CD8-positive, alpha-beta memory T cell (primary cell): ENCODE data around the gene STK26. TPM values are rescaled to one million over a fixed set of nuclear protein-coding genes. Genes with fewer than 3 reads are reported as not detected.
"Not testable (repeated sequence)": the region's sequence is repeated elsewhere in the genome, so short reads cannot be mapped to it uniquely, and the experiment has no call there.

Source experiments
- CTCF ChIA-PET: fragments of 350-600 bp; sonication (Branson Sonifier 250); formaldehyde crosslinking; loops from one replicate; lab custom pipeline; 2021; ENCODE audit warnings: antibody characterized with exemption; lab: Charles Lee
- POLR2A ChIA-PET: fragments of 350-600 bp; sonication (Branson Sonifier 250); formaldehyde crosslinking; loops from one replicate; lab custom pipeline; 2021; ENCODE audit warnings: antibody characterized with exemption; lab: Charles Lee
- DNase-seq, 5 donors: peaks; one replicate each; pipeline versions ENCODE4 v3.0.0 to v3.0.0-alpha.2; 2020 to 2022; ENCODE audit warnings: mixed read lengths in 1 of 5
- H3K27ac ChIP-seq: one replicate; pipeline ENCODE4 v1.7.0; 2013; ENCODE audit warnings: low read depth, mild to moderate bottlenecking, low read length, moderate library complexity
- H3K27me3 ChIP-seq: 2 replicates; pipeline ENCODE4 v1.7.0; 2013; ENCODE audit warnings: low read length, mild to moderate bottlenecking; ENCODE audit not compliant: insufficient read depth, poor library complexity, severe bottlenecking
- H3K36me3 ChIP-seq: 2 replicates; pipeline ENCODE4 v1.7.0; 2013; ENCODE audit warnings: mild to moderate bottlenecking, low read length, moderate library complexity; ENCODE audit not compliant: insufficient read depth
- H3K4me1 ChIP-seq: 2 replicates; pipeline ENCODE4 v1.7.0; 2013; ENCODE audit warnings: mild to moderate bottlenecking, low read length, moderate library complexity; ENCODE audit not compliant: insufficient read depth
- H3K4me3 ChIP-seq: 2 replicates; pipeline ENCODE4 v1.7.0; 2013; ENCODE audit warnings: mild to moderate bottlenecking, low read length
- H3K9me3 ChIP-seq: 2 replicates; pipeline ENCODE4 v1.7.0; 2013; ENCODE audit warnings: mild to moderate bottlenecking, low read length
- H3K27ac Mint-ChIP-seq, 8 donors: one replicate each; pipeline ENCODE4 v1.8.0; 2020 to 2021; ENCODE audit warnings: mixed read lengths in 8 of 8, mild to moderate bottlenecking in 6 of 8, inconsistent platforms in 3 of 8, moderate library complexity in 3 of 8
- H3K27me3 Mint-ChIP-seq, 2 donors: one replicate each; pipeline ENCODE4 v1.8.0; 2020 to 2021; ENCODE audit warnings: mixed read lengths in 2 of 2, mild to moderate bottlenecking in 1 of 2, moderate library complexity in 1 of 2
- H3K36me3 Mint-ChIP-seq, 3 donors: one replicate each; pipeline ENCODE4 v1.8.0; 2020 to 2021; ENCODE audit warnings: mixed read lengths in 3 of 3, inconsistent platforms in 1 of 3, mild to moderate bottlenecking in 1 of 3
- H3K4me1 Mint-ChIP-seq, 3 donors: one replicate each; pipeline ENCODE4 v1.8.0; 2020 to 2021; ENCODE audit warnings: mixed read lengths in 3 of 3, inconsistent platforms in 1 of 3, mild to moderate bottlenecking in 1 of 3
- H3K4me3 Mint-ChIP-seq, 7 donors: one replicate each; pipeline ENCODE4 v1.8.0; 2020 to 2021; ENCODE audit warnings: mixed read lengths in 7 of 7, mild to moderate bottlenecking in 6 of 7, moderate library complexity in 4 of 7, inconsistent platforms in 2 of 7
- H3K9me3 Mint-ChIP-seq, 5 donors: one replicate each; pipeline ENCODE4 v1.8.0; 2020 to 2022; ENCODE audit warnings: mixed read lengths in 5 of 5, mild to moderate bottlenecking in 3 of 5, moderate library complexity in 2 of 5, inconsistent platforms in 1 of 5
- polyA plus RNA-seq: library from polyadenylated mRNA; unstranded; fragments of 300-500 nt; fragmentation: Illumina TruSeq; gene quantifications from one replicate; pipeline ENCODE4 v1.2.3, GENCODE V29; 2021
- total RNA-seq, 2 experiments: library from RNA; stranded (reverse); gene quantifications; one replicate each; pipeline ENCODE4 v1.2.3, GENCODE V29; 2021

Gene STK26
- total and polyA plus RNA-seq, 3 experiments from 2014 or later: 52.0 to 52.5 (median 52.4) TPM

DNA sequence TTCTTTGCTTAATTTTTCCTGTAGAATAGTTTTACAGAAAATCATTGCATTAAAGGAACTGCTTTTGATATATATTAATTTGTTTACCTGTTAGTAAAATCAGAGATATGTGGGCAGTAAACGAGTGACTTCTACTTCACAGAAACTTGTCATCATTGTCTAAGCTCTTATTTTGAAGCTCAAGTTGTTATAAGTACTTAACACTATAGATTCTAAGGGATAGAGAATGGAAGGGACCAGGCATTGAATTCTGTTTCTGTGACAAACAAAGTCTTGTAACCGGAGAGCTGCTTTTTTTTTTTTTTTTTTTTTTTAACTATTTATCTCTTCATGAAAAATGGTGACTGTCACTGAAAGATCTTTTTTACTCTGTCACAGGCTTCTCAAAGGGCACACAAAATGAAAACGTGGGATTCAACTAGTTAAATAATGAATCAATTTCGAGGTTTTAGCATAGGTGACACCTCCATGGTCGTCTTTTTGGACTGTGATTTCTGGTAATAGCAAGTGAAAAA, 14.4 kb downstream of the STK26 start:
- H3K9me3 ChIP-seq: no peaks in the 10 kb centered on the region
- H3K4me3 Mint-ChIP-seq: no peak overlapping the region
- H3K27ac Mint-ChIP-seq: no peak overlapping the region
- ChIA-PET POLR2A (no interaction called here), CTCF (interaction anchor here (0.6 kb wide), 1 partner anchor 181 kb away, joined by 3 read pairs; no protein-coding TSS in a partner anchor)
- H3K4me1 ChIP-seq: peaks cover 20% of the 10 kb centered on the region
- no peaks in the 10 kb centered on the region for H3K9me3 Mint-ChIP-seq
- H3K4me3 ChIP-seq: no peak overlapping the region
- H3K36me3 Mint-ChIP-seq: no peaks in the 10 kb centered on the region
- no peak overlapping the region for H3K27ac ChIP-seq
- no peaks in the 10 kb centered on the region for H3K27me3 ChIP-seq
- DNase-seq: no peak
- peaks cover 53 to 83% (median 76%) of the 10 kb centered on the region in 3 donors for H3K4me1 Mint-ChIP-seq
- no peaks in the 10 kb centered on the region for H3K27me3 Mint-ChIP-seq
- H3K36me3 ChIP-seq: no peaks in the 10 kb centered on the region

DNA sequence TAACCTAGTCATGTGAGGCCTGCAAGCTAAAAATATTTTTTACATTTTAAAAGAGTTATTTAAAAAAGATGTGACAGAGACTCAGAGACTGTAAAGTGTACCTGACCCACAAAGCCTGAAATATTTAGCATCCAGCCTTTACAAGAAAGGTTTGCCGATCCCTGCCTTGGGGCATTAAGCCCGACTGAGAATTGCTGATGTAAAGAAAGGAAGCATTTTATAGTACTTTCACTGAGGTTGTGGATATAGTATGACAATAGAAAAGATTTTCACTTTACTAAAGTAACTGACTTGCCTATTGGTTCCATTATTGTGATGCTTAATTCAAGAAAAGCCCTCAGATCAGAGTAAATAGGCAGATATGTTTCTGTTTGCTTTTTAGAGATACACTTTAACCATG, 17.0 kb downstream of the STK26 start:
- H3K4me1 ChIP-seq: peaks cover 16% of the 10 kb centered on the region
- no peak overlapping the region for H3K27ac Mint-ChIP-seq
- CTCF ChIA-PET: no interaction called here

DNA sequence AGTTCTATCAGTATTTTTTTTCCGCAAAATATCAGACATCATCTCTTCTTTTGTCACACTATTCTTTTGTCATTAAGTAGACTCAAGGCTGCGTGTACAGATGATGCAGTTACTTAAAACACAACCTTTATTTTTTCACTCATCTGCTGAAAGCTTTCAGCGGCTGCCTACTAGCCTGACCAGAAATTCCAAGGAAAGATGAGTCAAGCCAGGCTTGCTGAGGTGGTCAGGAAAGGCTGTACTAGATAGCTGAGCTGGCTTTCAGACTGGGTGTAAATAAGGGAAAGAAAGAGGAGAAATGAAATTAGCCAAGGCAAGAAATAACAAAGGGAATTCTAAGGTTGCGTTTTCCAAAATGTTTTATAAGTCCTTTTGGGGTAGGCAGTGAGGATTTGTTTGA, 17.9 kb downstream of the STK26 start:
- no peak overlapping the region for H3K4me3 Mint-ChIP-seq
- H3K4me3 ChIP-seq: no peak overlapping the region
- peak overlapping the region in 1 of 8 donors; percentile 2 for H3K27ac Mint-ChIP-seq

More for the DNA sequence above, 17.0 kb downstream of the STK26 start:
- H3K27me3 ChIP-seq: no peaks in the 10 kb centered on the region
- H3K27ac ChIP-seq: no peak overlapping the region
- no peaks in the 10 kb centered on the region for H3K9me3 Mint-ChIP-seq
- H3K4me3 Mint-ChIP-seq: no peak overlapping the region
- H3K27me3 Mint-ChIP-seq: peaks cover 0 to 2% of the 10 kb centered on the region in 2 donors
- no peaks in the 10 kb centered on the region for H3K9me3 ChIP-seq
- POLR2A ChIA-PET: no interaction called here
- H3K4me3 ChIP-seq: no peak overlapping the region
- no peaks in the 10 kb centered on the region for H3K36me3 ChIP-seq
- no peaks in the 10 kb centered on the region for H3K36me3 Mint-ChIP-seq
- no peak for DNase-seq
- H3K4me1 Mint-ChIP-seq: peaks cover 50 to 84% (median 65%) of the 10 kb centered on the region in 3 donors

DNA sequence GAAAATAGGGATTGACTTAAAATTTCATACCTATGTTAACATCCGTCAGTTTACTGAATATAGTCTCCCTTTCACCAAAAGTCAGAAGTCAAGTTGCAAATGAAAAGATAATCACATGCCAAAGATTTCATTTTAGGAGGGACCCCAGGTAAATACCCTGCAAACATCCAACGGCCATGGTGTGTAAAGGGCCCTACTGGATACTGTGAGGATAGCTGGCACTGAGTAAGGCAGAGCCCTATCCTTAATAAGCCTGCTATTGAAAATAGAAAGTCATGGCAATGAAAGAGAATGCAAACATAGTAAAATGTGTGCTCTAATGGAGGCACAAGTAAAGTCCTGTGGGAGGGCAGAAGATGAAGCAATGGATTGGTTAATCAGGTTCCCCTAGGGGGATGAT, 20.9 kb downstream of the STK26 start:
- no peaks in the 10 kb centered on the region for H3K36me3 ChIP-seq
- peaks cover 48 to 85% (median 56%) of the 10 kb centered on the region in 3 donors for H3K4me1 Mint-ChIP-seq
- H3K4me3 Mint-ChIP-seq: no peak overlapping the region

More for the DNA sequence above, 17.9 kb downstream of the STK26 start:
- Mint-ChIP-seq H3K9me3 (no peaks in the 10 kb centered on the region), H3K36me3 (peaks cover 0 to 2% (median 0%) of the 10 kb centered on the region in 3 donors), H3K4me1 (peaks cover 51 to 85% (median 63%) of the 10 kb centered on the region in 3 donors), H3K27me3 (peaks cover 0 to 2% of the 10 kb centered on the region in 2 donors)
- H3K9me3 ChIP-seq: no peaks in the 10 kb centered on the region
- DNase-seq: no peak
- no peaks in the 10 kb centered on the region for H3K27me3 ChIP-seq
- POLR2A ChIA-PET: no interaction called here
- CTCF ChIA-PET: no interaction called here
- peaks cover 16% of the 10 kb centered on the region for H3K4me1 ChIP-seq
- H3K27ac ChIP-seq: no peak overlapping the region
- H3K36me3 ChIP-seq: no peaks in the 10 kb centered on the region

DNA sequence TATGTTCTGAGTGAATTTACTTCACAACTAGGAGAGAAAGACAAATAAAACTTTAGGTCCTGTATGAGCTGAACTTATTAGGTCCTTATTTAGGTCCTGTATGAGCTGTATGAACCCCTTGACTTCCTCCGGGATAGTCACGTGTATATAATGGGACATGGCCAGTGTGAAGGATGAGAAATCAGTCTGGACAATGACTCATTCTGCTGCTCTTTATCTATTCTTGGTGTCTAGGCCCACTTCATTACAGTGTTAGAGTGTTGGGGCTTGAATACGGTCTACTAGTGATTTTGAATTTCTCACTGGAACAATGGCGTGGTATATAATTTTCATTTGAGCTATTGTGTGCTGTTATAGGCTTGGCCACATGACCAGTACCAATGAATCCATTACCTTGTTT, 21.9 kb downstream of the STK26 start:
- no peak for DNase-seq
- no peak overlapping the region for H3K27ac ChIP-seq
- CTCF ChIA-PET: no interaction called here
- H3K9me3 ChIP-seq: no peaks in the 10 kb centered on the region
- H3K9me3 Mint-ChIP-seq: no peaks in the 10 kb centered on the region
- peaks cover 0 to 8% (median 0%) of the 10 kb centered on the region in 3 donors for H3K36me3 Mint-ChIP-seq
- H3K36me3 ChIP-seq: no peaks in the 10 kb centered on the region
- H3K4me3 ChIP-seq: no peak overlapping the region
- peaks cover 0 to 2% of the 10 kb centered on the region in 2 donors for H3K27me3 Mint-ChIP-seq
- peaks cover 45 to 84% (median 54%) of the 10 kb centered on the region in 3 donors for H3K4me1 Mint-ChIP-seq
- no peak overlapping the region for H3K4me3 Mint-ChIP-seq
- H3K4me1 ChIP-seq: peaks cover 12% of the 10 kb centered on the region
- POLR2A ChIA-PET: no interaction called here
- H3K27ac Mint-ChIP-seq: no peak overlapping the region
- H3K27me3 ChIP-seq: no peaks in the 10 kb centered on the region

More for the DNA sequence above, 20.9 kb downstream of the STK26 start:
- Mint-ChIP-seq H3K9me3 (no peaks in the 10 kb centered on the region), H3K36me3 (peaks cover 0 to 5% (median 0%) of the 10 kb centered on the region in 3 donors), H3K27ac (peak overlapping the region in 1 of 8 donors; percentile 18), H3K27me3 (peaks cover 0 to 2% of the 10 kb centered on the region in 2 donors)
- Histone ChIP-seq H3K4me3 (no peak overlapping the region), H3K4me1 (peaks cover 12% of the 10 kb centered on the region), H3K27ac (no peak overlapping the region), H3K9me3 (no peaks in the 10 kb centered on the region), H3K27me3 (no peaks in the 10 kb centered on the region)
- CTCF ChIA-PET: no interaction called here
- DNase-seq: no peak
- POLR2A ChIA-PET: no interaction called here

DNA sequence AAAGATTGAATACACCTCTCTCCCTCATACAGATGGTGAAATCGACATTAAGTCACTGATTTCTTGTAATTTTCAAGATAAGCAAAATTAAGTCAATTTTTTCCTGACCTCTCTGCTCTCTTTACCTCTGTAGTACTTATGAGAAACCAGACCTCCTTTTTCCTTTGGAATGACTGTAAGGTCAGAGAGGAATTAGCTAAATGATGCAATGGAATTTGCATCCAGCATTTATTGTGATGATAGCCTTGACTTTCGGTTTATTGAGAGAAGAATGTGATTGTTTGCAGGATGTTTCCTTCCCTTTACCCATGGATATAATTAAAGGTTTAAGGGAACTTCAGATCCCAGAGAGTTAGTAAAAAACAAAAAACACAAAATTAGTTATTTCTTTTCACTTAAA, 22.4 kb downstream of the STK26 start:
- ChIA-PET CTCF (no interaction called here), POLR2A (no interaction called here)
- H3K27ac ChIP-seq: no peak overlapping the region
- no peaks in the 10 kb centered on the region for H3K9me3 Mint-ChIP-seq
- no peak overlapping the region for H3K4me3 ChIP-seq
- no peak for DNase-seq
- no peak overlapping the region for H3K4me3 Mint-ChIP-seq
- H3K9me3 ChIP-seq: no peaks in the 10 kb centered on the region
- H3K4me1 Mint-ChIP-seq: peaks cover 41 to 84% (median 52%) of the 10 kb centered on the region in 3 donors
- no peak overlapping the region for H3K27ac Mint-ChIP-seq
- H3K36me3 ChIP-seq: no peaks in the 10 kb centered on the region
- H3K36me3 Mint-ChIP-seq: peaks cover 0 to 9% (median 0%) of the 10 kb centered on the region in 3 donors
- H3K27me3 ChIP-seq: no peaks in the 10 kb centered on the region
- peaks cover 9% of the 10 kb centered on the region for H3K4me1 ChIP-seq
- H3K27me3 Mint-ChIP-seq: peaks cover 0 to 2% of the 10 kb centered on the region in 2 donors

DNA sequence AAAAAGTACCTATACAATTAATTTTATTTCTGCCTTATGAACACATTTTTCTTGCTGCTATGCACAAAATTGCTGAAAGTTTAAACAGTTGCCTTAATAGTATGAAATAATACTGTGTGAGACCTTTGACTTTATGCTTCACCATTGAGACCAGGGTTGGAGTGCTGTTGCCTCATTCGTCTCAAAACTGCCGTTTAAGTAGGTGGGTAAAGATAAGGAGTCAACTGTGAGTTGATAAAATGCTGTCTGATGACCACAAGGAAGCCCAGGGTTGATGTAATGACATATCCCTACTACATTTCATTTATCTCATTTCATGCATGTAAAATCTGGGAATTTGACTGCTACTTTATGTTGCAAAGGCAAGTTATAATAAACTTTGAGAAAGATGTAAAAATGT, 23.4 kb downstream of the STK26 start:
- CTCF ChIA-PET: no interaction called here
- Histone ChIP-seq H3K4me1 (peaks cover 6% of the 10 kb centered on the region), H3K36me3 (no peaks in the 10 kb centered on the region), H3K4me3 (no peak overlapping the region), H3K27me3 (no peaks in the 10 kb centered on the region), H3K27ac (no peak overlapping the region), H3K9me3 (no peaks in the 10 kb centered on the region)
- no peak for DNase-seq
- peaks cover 0 to 3% (median 0%) of the 10 kb centered on the region in 5 donors for H3K9me3 Mint-ChIP-seq
- H3K4me1 Mint-ChIP-seq: peaks cover 32 to 75% (median 41%) of the 10 kb centered on the region in 3 donors
- POLR2A ChIA-PET: no interaction called here
- peak overlapping the region in 1 of 8 donors; percentile 3 for H3K27ac Mint-ChIP-seq
- peaks cover 0 to 9% (median 3%) of the 10 kb centered on the region in 3 donors for H3K36me3 Mint-ChIP-seq
- H3K4me3 Mint-ChIP-seq: no peak overlapping the region
- peaks cover 0 to 2% of the 10 kb centered on the region in 2 donors for H3K27me3 Mint-ChIP-seq

DNA sequence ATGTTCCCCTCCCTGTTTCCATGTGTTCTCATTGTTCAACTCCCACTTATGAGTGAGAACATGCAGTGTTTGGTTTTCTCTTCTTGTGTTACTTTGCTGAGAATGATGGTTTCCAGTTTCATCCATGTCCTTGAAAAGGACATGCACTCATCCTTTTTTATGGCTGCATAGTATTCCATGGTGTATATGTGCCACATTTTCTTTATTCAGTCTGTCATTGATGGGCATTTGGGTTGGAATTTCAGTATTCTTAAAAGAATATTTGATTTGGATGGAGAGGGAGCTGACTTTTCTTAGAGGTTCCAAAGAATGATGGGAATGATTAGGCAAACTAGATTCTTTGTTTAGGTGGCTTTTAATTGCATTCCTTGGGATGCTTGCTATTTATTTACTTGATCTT, 28.7 kb downstream of the STK26 start:
- H3K4me1 Mint-ChIP-seq: peaks cover 15 to 63% (median 56%) of the 10 kb centered on the region in 3 donors

More for the DNA sequence above, 28.7 kb downstream of the STK26 start:
- DNase-seq, H3K27me3 ChIP-seq, H3K4me3 Mint-ChIP-seq, H3K9me3 Mint-ChIP-seq, H3K27me3 Mint-ChIP-seq, H3K36me3 ChIP-seq, H3K4me1 ChIP-seq, H3K27ac ChIP-seq, H3K4me3 ChIP-seq, POLR2A ChIA-PET, CTCF ChIA-PET, H3K9me3 ChIP-seq: not testable (repeated sequence)
- Mint-ChIP-seq H3K27ac (peak overlapping the region in 1 of 8 donors; percentile 86), H3K36me3 (peaks cover 0 to 28% (median 7%) of the 10 kb centered on the region in 3 donors)
